ENCODE results near the gene GTF2B.
"Not testable (repeated sequence)": the region's sequence is repeated elsewhere in the genome, so short reads cannot be mapped to it uniquely, and the experiment has no call there.

The GTF2B gene

DNA sequence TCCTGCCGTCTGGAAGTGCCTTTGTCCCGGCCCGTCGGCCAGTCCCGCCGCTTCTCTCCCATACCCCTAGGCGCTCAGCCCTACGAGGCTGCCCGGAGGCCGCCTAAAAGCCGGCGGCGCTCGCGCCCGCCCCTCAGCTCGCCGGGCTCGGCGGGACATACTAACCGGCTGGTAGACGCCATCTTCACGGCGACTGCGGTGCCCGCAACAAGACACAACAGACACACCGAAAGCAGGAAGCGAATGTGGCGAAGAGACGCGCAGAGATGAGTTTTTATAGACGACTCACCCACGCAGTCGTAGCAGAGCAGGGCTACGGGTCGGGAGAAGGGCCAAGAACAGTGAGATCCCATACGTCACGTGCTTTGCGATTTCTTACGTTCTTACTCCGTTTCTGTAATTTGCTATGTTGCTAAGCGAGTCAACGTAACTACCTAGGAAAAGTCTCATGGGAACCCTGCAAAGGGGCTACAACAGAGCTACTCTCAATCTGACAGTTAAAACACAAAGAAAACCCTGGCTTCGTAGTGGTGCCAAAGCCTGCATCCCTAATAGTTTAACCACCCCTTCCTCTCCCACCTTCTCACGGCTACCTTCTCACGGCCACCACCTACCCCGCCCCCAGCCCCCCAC lies at the start of gene GTF2B:
Gene GTF2B (minus strand): TSS at position 250 of the 633 bp plus-strand sequence. CDS start 68 bp downstream, at position 182.
- no peak for FAIRE-seq

- FAIRE-seq = not testable (repeated sequence)
Observed at GRCh38 chr1:88938528-88938927, 47.2 kb upstream of the GTF2B start.

DNA sequence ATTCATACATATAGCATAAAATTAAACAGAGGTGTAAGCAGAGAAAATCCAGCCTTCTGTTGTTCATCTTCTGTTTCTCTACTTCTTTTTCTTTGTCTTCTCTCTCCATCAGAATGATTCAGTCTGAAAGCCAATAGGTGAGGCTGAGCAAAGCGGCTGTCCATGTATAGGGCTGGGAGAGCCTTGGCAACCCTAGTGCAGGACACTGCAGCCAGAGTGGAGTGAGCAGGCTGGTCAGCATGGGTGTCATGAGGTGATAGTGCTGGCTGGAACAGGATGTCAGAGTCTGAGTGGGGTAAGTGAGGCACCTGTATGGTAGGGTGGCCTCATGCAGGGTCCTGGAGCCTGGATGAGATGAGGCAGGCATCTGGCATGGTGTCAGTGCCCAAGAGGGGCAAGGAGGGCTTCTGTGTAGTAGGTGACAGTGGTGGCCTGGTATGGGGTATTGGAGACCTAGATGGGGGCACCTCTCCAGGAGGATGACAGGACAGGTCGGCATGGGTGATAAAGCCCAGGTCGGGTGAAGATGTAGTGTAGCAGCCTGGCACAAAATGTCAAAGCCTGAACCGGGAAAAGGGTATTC lies 45.5 kb upstream of the GTF2B start:
- FAIRE-seq = no peak

DNA sequence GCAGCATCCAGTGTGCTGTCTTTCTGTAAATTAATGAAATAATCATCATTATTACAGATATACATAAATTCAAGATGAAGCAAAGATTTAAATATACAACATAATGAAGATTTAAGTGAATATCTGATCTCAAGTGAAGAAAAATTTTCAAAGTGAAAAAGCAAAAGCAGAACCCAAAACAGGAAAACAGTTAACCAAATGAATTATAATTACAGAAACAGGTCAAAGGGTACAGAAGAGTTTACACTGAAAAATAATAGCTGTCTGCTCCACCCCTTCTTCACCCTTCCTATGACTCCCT lies 44.8 kb upstream of the GTF2B start:
- FAIRE-seq = no peak

DNA sequence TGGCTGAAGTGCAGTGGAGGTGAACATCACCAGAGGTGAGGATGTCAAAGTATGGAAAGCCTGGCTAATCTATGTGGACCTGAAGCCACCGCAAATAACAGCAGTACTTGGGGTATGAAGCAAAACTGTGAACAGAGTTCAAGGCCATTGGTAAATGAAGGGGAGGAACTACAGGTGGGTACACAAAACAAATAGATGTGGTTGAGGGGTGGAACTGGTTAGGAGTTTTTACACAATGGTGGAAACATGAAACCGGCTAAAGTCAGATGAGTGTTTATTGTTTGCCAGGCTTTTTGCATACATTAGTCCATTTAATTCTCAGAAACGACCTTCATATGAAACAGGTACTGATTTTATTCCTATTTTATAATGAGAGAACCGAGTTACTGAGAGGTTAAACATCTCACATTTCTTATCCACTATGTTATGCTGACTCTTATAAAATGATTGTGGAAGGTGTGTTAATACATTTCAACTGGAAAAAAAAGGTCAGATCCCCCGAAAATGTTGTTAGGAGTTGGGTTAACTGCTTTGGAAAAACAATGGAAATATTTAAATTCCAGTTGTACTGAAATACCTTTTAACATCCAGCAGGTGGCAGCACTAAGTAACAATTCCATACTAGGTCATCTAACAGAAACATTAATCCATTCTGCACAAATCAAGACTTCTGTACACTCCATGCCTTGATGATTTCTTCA lies 44.3 kb upstream of the GTF2B start:
- FAIRE-seq = no peak

GRCh38 chr1:88930176-88930575 lies 38.8 kb upstream of the GTF2B start:
- FAIRE-seq = not testable (repeated sequence)

GRCh38 chr1:88923224-88923623 lies 31.9 kb upstream of the GTF2B start:
- no peak for FAIRE-seq

DNA sequence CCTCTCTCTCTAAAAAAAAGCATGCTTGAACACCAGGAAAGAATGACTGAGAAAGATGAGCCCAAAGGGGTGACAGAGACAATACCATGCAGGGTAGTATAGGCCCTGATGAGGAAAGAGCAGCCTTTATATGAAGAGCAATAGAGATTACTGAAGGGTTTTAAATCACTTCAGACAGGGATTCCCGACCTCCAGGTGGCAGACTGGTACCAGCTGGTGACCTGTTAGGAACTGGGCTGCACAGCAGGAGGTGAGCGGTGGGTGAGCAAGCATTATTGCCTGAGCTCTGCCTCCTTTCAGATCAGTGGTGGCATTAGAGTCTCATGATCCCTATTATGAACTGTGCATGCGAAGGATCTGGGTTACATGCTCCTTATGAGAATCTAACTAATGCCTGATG lies 30.8 kb upstream of the GTF2B start:
- no peak for FAIRE-seq

DNA sequence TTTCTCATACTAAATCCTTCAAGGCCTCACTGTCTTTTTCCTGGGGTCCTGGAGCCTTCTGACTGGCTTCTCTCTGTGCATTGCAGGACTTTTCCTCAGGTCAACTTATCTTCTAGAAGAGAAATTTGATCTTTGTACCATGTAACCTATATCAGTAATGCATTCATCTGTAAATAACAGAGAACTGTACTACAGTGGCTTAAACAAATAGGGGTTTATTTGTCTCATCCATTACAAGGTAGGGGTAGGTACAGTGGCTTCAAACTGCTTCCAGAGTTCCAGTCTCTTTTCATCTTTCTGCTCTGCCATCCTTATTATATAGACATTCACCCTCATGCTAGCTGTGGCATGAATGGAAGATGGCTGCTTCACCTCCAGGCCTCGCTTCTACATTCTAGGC lies 29.5 kb upstream of the GTF2B start:
- no peak for FAIRE-seq

DNA sequence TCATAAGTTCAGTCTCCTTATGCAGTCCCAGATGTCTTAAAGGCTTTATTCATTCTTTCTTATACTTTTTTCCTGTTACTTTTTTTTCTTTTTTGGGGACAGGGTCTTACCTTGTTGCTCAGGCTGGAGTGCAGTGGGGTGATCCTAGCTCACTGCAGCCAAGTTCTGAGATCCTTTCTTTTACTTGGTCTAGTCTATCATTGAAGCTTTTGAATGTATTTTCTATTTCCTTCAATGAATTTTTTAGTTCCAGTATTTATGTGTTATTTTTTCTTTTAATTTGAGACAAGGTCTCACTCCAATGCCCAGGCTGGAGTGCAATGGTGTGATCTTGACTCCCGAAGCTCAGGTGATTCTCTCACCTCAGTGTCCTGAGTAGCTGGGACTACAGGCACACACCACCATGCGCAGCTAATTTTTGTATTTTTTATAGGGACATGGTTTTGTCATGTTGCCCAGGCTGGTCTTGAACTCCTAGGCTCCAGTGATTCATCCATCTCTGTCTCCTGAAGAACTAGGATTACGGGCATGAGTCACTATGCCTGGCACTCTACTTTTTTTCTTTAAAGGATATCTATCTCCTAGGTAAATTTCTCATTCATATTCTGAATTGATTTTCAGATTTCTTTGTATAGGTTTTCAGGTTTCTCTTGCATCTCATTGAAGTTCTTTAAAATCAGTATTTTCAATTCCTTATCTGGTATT lies 26.1 kb upstream of the GTF2B start:
- no peak for FAIRE-seq

- FAIRE-seq = no peak
Observed at GRCh38 chr1:88916883-88917282, 25.5 kb upstream of the GTF2B start.

- not testable (repeated sequence) for FAIRE-seq
Observed at GRCh38 chr1:88911800-88912199, 20.4 kb upstream of the GTF2B start.

DNA sequence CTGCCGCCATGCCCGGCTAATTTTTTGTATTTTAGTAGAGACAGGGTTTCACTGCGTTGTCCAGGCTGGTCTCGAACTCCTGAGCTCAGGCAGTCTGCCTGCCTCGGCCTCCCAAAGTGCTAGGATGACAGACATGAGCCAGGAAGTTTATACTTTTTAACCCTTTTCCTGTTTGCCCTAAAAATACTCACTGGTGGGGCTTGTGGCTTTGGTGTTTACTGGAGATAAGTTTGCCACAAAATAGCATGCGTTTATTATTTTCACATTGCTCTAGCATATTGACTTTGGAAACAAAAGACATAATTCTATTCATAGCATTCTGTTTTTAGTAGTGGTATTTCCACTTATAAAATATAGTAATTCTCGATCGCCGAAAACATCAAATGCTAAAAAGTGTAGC lies 19.8 kb upstream of the GTF2B start:
- FAIRE-seq = no peak

DNA sequence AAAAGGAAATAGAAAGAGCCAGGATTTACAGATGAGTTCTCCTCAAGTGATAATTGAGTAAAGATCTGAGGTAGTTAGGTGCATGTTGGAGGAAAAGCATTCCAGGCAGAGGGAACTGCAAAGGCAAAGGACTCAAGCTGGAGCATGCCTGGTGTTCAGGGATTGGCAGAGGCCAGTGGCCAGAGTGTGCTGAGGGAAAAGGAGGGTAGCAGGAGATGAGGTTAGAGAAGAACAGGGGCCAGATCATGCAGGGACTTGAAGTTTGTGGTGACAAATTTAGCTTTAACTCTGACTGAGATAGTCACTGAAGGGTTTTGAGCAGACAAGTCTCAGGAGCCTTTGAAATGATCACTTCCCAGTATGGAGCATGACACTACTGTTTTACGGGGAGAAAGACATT lies 19.0 kb upstream of the GTF2B start:
- no peak for FAIRE-seq

DNA sequence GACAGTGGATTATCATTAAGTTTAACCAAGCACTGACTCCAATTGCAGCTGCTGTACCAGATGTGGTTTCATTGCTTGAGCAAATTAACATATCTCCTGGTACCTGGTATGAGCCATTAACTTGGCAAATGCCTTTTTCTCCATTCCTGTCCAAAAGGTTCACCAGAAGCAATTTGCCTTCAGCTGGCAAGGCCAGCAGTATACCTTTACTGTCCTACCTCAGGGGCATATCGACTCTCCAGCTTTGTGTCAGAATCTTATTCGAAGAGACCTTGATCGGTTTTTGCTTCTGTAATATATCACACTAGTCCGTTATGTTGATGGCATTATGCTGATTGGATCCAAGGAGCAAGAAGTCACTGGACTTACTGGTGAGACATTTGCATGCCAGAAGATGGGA lies 9.5 kb upstream of the GTF2B start:
- FAIRE-seq = no peak

DNA sequence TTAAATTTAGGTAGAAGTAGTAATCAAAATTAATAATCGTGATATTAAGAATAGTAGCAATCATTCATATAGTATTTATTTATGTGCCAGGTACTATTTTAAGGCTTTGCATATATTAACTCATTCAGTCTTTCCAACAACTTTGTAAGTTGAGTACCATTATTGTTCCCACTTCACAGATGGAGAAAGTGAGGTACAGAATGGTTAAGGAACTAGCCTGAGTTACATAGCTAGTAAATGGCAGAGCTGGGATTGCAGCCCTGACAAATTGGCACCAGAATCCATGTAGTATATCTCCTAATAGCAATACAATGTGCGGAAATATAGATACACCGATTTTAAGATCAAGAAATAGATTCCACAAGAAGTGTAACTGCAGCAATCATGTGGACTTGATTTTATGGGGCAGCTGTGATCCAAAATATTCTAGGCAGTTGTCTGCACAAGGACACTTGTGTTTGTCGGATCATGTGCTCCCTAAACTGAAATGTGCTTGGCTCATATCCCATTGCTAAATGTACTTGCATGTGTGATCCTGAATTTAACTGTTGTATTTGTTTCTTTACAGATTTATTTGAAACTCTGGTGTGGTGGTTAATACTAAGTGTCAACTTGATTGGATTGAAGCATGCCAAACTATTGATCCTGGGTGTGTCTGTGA lies 5.8 kb upstream of the GTF2B start:
- no peak for FAIRE-seq

DNA sequence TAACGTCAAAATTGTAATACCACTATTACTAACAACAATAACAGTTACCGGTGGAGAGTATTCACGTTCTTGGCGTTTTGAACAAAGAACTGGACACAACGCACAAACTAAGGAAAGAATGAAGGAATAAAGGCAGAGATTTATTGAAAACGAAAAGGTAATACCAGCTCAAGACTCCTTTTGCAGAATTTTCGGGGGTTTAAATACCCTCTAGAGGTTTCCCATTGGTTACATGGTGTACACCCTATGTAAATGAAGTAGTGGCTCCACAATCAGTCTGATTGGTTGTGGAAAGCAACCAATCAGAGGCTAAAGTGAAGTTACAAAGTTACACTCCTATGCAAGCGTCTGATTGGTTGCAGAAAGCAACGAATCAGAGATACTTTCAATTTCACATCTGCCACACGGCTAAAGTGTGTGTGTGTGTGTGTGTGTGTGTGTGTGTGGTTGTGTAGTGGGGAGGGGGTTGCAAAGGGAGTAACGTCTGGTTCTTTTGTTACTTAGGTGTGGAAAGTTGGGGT lies 1.1 kb upstream of the GTF2B start:
- FAIRE-seq = no peak

- FAIRE-seq = no peak
Observed at GRCh38 chr1:88891951-88892340, 579 bp upstream of the GTF2B start.

- FAIRE-seq = no peak
Observed at GRCh38 chr1:88890791-88891317, 513 bp downstream of the GTF2B start.

GRCh38 chr1:88890131-88890530 lies 1.2 kb downstream of the GTF2B start:
- FAIRE-seq = no peak

DNA sequence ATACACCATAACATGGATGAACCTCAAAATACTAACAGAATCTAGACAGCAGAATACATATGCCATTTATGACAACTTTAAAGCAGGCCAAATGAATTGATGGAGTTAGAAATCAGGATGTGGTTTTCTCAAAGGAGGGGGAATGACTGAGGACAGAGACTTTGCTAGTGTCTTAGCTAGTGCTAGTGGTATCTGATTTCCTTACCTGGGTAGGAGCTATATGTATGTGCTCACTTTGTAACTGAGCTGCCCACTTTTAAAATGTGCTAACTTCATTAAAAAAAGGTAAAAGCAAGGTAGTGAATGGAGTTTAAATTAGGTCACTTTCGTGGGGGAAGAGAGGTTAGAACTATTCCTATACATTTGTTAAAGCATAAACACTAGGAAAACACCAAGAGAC lies 2.6 kb downstream of the GTF2B start:
- no peak for FAIRE-seq

GRCh38 chr1:88885933-88886332 lies 5.4 kb downstream of the GTF2B start:
- no peak for FAIRE-seq

GRCh38 chr1:88883156-88883555 lies 8.2 kb downstream of the GTF2B start:
- FAIRE-seq = no peak
